ENCODE data around the gene ACADS.
"Not testable (repeated sequence)": the region's sequence is repeated elsewhere in the genome, so short reads cannot be mapped to it uniquely, and the experiment has no call there.

ACADS gene

GRCh38 chr12:120702637-120703036, 23.0 kb upstream of the ACADS start:
- no peak for DNase-seq

DNA sequence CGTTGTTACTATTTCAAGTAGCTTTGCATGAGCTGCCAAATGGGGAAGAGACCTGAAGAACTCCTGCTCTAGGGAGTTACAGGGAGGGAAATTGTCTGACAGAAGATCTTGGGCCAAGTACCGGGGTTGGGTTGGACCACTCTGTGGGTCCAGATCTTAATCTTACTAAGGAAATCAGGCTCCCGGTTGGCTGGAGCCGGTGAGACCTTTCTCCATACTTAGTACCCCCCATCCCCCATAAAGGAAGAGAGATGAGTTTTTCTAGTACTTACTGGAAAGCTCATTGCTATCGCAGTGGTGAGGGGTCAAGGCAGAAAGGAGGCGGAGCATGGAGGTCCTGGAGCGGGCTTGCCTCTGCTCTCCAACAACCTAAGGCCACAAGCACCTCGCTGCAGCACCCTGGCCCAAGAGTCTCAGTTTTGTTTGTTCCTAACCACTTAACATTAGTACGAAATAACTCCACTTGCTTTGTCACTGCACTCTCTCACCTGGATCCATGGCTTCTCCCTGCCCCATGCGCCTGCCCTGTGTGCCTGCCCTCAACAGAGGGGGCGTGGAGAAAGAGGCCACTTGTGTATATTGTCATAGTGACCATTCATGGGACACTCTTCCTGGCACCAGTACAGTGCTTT, 22.2 kb upstream of the ACADS start:
- DNase-seq = no peak

DNA sequence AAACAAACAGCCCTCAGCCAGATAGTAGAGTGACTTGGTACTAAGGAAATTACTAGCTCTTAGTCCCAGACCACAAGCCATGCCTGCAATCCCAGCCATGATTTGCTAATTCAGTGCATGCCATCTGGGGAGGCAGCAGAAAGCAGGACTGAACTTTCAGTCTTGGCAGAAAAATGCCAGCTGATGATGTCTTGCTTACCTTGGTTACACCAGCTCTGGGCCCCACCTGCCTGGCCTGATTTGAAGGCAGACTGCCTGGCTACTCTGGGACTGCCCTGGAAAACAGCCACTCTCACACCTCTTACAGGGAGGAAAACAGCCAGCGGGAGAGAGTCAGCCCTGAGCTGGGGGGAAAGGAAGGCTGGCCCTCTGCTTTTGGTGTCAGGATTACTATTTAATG, 20.0 kb upstream of the ACADS start:
- no peak for DNase-seq

DNA sequence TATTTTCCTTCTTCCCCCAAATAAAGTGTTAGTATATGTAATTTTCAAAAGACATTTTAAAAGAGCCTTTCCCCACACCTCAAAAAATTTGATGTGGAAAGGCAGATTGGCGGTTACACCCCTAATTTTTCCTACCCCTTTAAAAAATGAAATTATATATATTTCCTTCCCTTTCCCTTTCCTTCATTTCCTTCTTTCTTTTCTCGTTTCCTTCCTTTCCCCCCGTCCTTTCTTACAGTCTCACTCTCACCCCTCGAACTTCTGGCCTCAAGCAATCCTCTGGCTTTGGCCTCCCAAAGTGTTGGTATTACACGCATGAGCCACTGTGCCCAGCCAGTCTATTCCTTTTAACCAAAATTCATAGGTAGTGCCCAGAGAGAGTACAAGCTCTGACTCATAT, 19.6 kb upstream of the ACADS start:
- no peak for DNase-seq

GRCh38 chr12:120708651-120709050, 17.0 kb upstream of the ACADS start:
- DNase-seq = no peak

GRCh38 chr12:120710031-120710804, 15.4 kb upstream of the ACADS start, which contains the start of gene UNC119B:
Gene UNC119B, plus strand, starts transcription at chr12:120710458. Its CDS starts 17 bp downstream, at chr12:120710475.
- peak; percentile 56 to 77 for DNase-seq

- DNase-seq = peak in 1 of 2 donors; percentile 35
Measured at GRCh38 chr12:120710805-120711296, 14.8 kb upstream of the ACADS start.

DNA sequence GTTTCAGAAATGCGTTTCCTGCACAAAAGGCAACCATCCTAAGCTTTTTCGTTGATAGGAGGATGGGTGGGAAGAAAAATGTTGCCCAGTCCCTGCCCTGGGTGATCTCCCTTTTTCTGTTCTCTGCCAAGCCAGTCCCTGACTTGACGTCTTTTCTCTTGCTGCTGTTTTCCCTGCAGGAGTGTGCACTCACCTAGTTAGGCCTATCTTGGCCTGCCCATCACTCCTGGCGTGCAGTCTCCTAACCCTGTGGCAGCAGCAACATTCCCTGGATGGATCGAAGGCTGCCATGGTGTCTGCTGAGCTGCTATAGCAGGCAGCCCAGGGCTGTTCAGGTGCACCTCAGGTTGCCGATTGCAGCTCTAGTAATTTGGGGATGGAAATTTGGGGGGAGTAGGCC, 14.2 kb upstream of the ACADS start:
- DNase-seq = no peak

GRCh38 chr12:120712610-120713009, 13.0 kb upstream of the ACADS start:
- DNase-seq = no peak

GRCh38 chr12:120713861-120714482, 11.7 kb upstream of the ACADS start:
- DNase-seq = peak; percentile 78 to 88

GRCh38 chr12:120718055-120718454, 7.6 kb upstream of the ACADS start:
- no peak for DNase-seq

DNA sequence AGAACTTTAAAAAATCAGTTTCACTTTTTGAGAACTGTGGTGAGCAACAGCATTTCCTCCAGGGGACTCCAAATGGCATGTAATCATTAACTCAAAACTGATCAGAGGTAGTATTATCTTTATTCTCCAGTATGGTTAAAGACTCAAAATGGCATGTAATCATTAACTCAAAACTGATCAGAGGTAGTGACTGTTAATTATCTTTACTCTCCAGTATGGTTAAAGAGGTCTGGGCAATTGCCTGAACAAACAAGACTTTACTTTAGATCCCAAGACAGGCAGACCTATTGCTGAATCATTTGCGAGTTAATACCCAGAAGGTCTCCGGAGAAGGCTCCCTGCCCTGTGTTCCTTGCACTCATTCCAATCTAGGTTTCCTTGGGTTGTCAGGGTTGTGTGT, 6.6 kb upstream of the ACADS start:
- no peak for DNase-seq

DNA sequence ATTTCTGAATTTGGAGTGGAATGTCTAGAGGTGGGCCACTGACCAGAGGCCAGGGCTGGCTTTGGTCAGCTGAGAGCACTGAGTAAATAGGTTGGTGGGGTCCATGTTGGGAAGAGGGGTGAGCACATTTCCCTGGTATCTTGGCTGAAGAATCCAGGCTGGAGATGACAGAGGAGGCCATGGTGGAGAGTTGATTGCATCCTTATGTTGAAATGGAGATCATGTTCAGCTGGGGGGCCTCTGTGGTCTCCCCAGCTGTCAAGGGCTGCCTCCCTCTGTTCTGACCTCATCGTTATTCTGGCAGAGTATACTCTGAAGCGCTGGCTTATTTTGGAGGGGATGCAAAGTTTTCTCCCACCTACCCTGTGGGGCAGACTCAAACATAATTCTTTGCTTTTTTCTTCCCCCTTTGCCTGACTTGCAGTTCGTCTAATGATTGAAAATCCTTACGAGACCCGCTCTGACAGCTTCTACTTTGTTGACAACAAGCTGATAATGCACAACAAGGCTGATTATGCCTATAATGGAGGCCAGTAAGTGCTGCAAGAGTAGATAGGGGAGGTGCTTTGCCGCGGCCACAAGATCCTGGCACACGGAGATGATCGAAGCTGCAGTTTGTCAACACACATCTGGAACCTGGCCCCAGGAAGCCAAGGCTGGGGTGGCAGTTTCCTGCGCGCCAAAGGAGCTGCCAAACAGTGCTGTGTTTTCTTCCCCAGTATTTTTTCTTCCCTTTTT, 6.0 kb upstream of the ACADS start:
- DNase-seq = no peak

- no peak for DNase-seq
Measured at GRCh38 chr12:120720234-120720986, 5.2 kb upstream of the ACADS start.

DNA sequence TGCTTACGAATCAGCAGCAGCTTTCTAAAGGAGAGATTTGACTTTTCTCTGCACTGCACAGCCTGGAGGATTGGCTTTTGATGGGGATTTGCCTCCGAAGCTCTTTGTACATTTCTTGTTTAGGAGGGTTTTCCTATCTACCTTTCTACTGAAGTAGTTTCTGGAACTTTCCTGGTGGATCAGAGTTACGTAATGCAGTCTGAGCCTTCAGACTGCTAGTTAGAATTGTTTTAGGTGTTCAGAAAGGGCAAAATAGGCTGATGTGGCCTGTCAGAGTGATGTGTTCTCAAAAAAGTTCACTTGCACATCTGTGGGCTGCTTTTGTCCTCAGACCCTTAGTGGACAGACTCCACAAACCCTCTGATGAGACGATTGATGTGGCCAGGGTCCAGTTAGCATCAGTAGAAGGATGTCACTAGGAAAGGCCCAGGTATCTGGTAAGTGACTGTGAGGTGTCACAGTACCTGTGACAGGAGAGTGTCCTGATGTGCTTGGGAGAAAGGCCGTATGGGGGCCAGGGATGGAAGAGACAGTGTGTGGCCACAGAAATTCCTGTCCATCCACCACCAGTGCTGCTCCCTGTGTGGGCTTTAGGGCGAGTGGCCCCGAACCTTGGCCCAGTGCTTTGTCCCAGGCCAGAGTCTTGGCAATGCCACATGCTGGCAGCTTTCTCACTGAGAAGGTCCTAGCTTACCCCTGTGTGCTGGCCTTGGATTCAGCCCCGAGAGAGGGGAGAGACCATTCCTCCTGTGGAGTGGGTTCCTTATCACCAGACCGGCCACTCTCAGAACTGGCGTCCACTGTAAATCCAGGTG, 4.4 kb upstream of the ACADS start:
- DNase-seq = no peak

GRCh38 chr12:120721866-120722265, 3.8 kb upstream of the ACADS start:
- no peak for DNase-seq

DNA sequence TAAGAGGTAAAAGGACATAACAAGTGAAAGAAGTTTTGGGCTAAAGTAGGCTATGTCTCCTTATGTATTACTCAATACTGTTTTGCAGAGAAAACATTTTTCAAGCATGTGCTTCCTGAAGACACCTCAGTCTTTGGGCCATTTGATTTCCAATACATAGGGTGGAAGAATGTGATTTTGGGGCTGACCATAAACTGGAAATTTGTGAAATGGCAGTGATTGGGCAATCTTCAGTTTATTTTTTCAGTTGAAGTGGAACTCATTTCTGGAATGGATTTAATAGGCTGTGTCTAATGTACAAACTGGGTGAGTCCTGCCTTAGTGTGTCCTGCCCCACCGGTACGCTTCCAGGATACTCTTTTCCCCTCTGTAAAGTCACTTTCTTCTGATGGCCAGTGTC, 2.8 kb upstream of the ACADS start:
- no peak for DNase-seq

- DNase-seq = no peak
Measured at GRCh38 chr12:120724720-120725119, 906 bp upstream of the ACADS start.

- no peak for DNase-seq
Measured at GRCh38 chr12:120725151-120725658, 421 bp upstream of the ACADS start.

- DNase-seq = no peak
Measured at GRCh38 chr12:120726510-120726793, 826 bp downstream of the ACADS start.

DNA sequence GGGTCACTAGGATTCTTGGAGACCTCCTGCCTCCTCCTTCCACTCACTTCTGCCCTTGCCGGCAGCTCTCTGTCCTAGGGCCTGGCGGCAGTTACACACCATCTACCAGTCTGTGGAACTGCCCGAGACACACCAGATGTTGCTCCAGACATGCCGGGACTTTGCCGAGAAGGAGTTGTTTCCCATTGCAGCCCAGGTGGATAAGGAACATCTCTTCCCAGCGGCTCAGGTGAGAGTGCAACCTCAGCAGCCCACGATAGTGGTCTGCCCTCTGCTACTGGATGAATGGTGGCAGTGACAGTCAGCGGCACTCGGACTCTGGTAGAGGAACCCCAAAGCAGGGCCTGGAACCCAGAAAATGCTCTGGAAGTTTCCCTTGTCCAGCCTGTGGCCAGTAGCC, 1.3 kb downstream of the ACADS start:
- no peak for DNase-seq

GRCh38 chr12:120732198-120732597, 6.6 kb downstream of the ACADS start:
- not testable (repeated sequence) for DNase-seq

All from CD4-positive, alpha-beta T cell treated with Interferon alpha-2 for 1 hour (primary cell).